ENCODE results near the gene LDLRAD4.

Gene LDLRAD4

DNA sequence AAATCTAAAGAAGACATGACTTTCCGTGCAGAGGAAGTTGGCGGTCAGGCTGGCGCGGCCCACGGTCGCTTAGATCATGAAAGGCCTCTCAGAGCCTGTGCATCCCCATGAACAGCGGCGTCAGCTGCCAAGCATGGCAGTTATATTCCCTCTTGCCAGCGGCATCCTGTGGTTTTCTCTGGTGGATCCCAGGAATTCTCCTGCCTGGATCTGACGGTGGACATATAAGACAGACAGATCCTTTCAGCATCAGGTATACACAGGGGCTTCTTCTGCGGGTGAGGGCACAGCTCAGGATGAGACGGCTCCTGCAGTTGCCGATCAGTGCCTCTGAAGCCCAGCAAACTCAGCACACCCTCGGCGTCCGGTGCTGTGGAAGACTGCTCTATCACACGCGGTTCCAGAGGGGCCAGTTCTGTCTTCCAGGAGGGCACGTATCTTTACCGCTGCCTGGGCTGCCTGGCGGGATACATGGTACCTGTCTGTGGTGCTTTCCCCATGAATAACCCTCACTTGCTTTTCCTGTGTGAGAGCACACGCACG is 157.8 kb downstream of the LDLRAD4 start:
- no peak for DNase-seq

DNA sequence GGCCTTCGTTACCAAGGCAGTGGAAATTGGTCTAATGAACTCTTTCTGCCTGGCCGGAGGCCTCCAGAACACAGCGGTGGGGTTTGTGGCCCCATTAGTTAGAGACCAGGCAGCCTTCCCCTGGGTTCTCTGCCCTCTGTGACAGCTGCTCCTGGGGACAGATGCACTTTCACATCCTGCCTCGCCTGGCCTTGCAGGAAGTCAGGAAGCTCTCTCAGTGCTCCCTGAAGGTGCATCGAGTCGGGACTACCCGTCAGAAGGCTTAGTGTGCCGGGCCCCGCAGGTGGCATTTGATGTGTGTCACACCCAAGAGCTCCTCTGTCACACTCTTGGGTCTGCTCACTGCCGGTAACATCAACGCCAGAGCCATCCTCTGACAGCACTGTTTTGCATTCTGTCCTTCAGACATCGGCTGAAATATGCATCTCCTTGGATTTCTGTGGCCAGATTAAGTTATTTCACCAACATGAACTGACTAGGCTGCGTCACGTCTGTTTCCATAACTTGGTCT is 158.3 kb downstream of the LDLRAD4 start:
- no peak for DNase-seq

DNA sequence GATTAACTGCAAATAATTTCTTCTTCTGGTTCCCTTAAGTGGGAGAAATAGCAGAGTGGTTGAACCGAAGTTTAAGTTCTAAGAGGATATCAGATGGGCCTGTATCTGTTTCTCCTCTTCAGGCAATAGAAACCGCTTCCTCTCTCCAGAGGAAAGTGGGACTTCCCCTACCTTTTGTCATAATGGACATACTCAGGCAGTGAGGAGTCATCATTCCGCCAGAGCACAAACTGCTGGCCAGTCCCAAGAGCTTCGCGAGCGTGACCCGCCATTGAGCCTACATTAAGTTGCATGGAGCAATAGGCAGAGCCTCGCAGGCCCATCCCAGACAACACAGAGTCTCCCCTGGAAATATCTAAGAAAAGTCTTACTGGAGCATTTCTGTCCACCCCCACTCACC is 158.9 kb downstream of the LDLRAD4 start:
- DNase-seq = no peak

DNA sequence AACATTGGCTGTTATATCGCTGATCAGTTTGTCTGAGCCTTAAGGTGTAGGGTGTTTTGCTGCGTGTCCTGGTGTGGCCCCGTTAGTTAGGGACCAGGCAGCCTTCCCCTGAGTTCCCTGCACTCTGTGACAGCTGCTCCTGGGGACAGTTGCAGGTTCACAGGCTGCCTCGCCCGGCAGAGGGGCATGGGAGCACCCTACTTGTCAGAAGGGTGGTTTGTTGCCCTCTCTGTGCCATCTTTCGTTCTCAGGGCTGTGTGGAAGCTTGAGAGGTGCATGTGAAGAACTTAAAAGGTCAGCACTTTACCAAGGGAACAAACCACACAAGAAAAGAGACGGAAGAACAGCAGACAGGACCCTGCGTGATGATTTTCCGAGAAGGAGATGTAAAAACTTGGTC is 159.6 kb downstream of the LDLRAD4 start:
- no peak for DNase-seq

DNA sequence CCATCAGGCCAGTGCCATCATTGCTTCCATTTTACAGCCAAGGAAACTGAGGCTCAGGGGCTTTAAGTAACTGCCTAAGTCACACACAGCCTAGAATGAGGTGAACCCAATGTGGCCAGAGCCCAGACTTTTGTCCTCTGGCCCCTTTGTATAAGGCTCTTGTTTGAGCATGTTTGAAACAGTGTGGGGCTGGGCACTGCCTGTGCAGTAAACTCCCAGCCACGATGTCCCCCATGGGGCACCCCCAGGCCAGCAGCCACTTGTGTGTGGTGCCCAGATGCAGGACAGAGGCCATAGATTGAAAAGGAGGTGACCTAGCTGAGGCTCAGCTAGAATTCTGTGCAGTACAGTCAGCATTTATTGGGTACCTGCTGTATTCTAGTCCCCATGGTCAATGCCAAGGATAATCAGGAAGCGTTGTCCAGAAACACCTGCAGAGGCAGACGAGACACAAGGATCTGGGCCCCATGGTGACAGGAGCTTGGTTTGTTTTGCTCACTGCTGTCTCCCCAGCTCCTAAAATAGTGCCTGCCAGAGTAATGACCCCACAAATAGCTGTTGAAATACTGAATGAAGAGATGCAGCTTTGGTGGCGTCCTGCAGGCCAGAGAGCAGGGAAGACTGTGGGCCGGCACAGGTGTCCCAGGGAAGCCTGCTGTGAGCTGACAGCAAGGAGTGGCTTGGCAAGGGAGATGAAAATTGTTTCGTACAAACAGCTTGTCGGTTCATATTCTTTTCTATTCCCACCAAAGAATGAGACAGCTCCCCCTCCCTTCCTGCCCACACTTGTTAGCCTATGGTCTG is 160.7 kb downstream of the LDLRAD4 start:
- DNase-seq = no peak

DNA sequence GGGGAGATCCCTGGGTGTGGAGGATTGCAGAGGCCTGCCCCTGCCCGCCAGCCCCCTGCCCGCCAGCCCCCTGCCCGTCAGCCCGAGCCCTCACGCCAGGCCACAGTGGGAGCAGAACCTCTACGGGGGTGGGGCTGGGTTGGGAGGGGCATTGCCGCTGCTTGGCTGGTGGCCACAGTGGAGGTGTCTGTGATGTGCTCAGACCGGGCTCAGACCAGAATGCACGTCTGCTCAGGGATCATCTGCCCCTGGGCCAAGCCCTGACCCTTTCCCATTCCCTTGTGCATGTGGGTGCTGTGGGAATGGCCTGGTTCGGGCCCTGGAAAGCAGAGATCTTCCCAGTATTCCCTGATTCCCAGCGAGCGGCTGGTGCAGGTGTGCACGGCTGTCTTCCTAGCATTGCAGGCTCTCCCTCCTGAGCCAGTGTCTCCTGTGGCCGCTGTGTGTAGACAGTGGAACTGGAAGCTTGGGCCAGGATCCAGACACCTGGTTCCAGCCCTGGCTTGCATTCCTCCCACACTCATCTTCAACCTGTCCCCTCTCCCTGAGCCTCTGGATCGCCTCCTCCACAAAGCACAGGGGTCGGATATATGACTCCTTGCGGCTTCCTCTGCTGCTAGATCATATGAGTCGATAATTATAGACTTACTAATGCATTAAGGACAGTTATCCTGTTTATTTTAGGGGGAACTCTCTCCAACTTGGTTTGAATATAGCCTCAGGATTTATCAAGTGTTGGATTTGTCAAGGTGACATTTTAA is 161.6 kb downstream of the LDLRAD4 start:
- DNase-seq = no peak

DNA sequence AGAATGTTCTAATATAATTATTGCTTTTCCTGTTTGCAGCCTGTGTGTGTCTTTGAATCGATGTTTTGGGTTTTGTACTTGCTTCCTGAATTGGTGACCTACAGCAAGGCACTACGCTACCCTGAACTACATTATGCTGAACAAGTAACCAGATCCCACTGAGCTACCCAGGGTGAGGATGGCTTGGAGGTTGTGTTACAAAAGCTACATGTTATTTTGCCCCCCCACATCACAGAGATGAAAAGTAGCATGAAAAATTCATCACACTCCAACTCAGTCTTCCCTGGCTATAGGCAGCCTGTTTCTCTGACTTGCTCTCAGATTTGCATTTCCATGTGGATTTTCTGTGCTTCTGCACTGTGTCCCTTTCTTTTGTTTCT is 162.1 kb downstream of the LDLRAD4 start:
- no peak for DNase-seq

DNA sequence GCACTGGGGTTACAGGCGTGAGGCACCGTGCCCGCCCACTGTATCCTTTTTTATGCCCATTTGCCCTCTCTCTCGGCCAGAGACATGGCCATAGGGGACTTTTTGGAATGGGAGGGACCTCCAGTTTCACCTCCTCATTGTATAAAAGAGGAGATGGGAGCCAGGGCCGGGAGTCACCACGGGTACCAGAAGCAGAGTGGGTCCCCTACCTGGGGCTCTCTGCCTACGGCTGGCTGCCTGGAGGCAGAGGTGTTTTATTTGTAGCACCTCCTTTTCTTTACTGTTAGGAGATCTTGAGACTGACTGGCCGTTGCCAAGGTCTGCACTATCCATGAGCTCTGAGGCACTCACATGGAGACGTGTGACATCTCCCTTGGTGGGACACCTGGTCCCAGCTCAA is 162.8 kb downstream of the LDLRAD4 start:
- no peak for DNase-seq

DNA sequence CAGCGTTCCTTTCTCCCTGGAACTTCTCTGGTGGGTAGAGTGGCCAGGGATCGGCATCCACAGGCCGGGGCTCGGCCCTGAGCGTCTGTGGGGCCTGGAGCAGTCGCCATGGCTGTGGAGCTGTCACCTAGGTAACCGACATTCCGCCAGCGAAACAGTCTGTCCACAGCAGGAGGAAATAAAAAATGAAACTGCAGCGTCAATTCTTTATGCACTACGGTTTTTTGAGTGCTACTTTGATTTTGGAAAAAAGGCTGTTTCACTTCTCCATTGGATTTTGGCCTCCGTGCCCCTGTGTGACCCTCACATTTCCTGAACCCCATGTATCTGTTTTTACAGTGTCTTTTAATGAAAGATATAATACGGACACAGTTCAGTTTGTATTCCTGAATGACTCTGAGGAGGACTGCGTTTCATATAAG is 163.4 kb downstream of the LDLRAD4 start:
- no peak for DNase-seq

DNA sequence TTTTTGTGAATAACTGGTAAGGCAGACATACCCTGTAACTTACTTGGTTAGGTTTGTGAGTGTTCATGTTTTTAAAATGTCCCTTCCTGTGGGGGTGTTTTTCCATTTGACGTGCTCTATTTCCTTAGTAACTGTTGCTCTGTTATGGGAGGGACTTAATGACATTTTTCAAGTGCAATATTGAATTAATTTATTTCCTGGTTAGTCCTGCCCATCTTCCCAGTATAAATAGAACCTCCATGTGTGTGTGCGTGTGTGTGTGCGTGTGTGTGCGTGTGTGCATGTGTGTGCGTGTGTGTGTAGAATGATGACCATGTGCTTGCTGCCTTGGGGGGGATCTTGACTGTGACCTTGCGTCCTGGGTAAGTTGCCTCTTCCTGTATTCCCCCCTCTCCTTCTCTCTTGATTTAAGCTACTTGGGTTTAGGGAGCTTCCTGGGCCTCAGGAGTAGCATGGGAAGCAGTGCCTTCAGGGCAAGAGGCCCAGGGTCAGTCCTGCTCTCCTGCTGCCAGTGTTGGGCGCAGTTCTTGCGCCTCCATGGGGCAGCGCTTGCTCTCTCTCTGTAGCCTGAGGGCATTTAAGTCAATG is 163.9 kb downstream of the LDLRAD4 start:
- no peak for DNase-seq

DNA sequence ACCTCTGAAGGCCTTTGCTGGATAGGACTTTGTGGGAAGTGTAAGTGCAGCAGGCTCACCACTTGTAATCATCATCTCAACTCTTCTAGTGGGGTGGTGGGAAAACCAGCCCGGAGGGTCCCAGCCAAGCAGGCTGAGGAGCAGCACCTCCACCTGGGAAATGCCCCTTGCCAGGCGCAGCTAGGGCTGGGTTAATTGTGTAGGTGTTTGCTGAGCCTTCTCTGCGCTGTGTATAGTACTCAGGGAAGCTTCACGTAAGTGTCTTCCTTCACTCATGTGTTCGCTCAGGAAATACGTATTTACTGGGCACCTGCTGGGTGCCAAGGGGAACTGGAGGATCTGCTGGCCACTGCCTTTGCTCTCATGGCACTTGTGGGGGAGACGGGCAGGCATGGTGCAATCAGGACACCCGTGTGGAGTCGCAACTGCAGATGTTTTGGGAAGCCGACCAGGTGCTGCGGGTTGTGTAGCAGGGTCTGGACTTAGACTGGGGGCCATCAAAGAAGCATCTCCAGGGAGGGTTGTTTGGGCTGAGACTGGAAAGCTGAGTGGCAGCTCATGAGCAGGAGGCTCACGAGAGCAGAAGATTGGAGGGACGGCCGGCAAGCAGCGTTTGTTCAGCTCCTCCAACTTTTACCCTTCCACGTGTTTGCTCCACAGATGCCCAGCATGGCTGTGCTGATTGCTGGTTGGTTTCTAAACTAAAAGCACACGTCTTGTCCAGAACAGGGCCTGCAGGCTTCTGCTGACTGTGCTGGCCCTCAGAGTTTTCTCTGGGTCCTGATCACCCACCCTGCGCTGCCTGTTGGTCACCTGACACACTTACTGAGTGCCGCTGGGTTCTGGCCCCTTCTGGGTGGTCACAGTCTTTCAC is 164.6 kb downstream of the LDLRAD4 start:
- DNase-seq = no peak

DNA sequence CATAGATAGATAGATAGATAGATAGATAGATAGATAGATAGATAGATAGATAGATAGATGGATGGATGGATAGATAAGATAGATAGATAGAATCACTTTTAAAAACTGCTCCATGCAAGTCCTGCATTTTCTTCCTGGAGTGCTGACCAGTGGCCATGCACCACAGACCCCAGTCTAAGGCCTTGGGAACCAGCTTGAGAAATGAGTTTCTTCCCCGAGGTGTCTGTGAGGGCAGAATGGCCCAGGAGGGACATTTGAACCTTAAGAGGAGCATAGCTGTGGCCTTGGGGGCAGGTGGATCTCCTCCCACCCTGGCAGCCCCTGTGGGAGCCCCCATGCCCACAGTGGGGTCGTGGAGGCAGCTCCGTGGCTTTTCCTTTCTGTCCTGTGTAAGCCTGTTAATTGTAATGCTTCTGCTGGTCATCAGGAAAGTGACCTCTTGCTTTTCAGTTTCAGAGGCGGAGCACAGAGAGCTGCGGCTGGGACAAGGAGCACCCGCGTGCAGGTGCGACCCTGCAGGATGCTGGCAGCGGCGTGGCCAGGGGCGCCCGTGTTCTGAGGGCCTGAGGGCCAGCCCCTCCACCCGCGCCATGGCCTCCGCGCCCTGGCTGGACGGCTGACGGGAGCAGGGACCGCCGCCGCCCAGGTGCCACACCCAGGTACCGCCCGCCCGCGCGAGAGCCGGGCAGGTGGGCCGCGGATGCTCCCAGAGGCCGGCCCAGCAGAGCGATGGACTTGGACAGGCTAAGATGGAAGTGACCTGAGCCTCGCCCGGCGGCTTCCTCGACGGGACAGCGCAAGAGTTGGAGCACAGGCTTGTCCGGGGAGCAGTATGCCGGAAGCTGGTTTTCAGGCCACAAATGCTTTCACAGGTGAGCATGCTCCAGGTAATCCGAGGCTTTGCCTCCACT is 168.6 kb downstream of the LDLRAD4 start:
- DNase-seq = no peak

DNA sequence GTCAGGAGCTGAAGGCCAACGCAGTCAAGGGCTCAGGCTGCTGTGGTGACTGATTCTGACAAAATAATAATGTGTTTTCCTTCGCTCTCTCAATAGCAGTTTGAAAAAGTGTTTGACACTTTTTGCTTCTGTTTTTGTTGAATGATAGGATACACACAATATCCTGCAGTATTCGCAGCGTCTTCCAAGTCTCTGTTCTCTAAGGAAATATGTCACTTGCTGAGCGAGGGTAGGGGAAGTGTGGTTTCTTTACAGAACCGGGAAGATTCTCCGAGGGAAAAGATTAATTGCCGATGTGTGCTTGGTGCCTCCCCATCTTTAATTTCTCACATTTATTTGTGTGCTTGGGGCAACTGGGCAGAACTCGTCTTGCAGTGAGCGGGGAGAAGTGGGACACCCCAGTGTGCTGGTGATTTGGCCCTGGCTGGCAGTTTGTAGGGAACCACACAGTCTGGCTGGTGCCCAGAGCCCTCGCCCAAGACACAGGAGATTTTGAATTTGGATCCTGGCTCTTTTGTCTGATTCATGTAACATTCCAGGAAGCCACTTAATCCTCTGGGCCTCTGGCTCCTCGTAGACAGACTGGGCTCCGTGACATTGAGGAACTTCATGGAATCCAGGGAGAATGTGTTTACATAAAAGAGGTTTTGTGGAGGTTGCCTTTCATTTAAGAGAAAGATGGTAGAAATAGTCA is 169.4 kb downstream of the LDLRAD4 start:
- no peak for DNase-seq

DNA sequence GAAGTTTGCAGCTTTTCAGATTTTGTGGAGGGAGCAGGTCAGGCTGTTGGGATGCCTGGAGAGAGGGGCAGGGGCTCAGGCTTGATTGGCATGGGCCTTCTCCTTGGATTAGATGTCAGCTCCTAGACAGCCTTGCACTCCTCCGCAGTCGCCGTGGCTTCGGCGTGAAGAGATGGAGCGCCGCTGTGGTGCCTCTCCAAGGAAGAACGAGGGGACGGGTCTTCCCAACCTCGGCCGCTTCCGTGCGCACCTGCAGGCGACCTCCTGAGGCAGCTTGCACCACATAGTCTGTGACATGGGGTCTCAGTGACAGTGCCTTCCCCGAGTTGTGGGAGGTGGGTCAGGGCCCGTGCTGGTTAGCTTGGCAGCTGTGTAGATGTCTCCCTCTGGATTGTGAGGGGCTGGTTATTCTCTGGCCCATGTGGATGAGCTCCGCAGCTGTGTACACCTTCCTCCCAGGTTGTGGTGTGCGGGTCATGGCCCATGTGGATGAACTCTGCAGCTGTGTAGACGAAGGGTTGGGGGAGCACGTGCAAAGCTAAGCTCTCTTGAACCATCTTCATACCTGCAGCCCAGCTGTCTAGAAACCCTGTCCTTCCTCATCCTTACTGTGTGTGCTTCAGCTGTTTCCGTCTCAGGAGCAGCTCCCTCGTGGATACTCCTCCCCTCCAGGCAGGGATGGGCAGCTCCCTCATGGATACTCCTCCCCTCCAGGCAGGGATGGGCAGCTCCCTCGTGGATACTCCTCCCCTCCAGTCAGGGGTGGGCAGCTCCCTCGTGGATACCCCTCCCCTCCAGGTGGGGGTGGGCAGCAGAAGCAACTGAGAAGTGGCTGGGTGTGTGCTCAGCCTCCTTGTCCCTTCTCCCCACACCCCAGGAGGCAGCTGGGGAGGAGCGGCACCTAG is 170.3 kb downstream of the LDLRAD4 start:
- no peak for DNase-seq

DNA sequence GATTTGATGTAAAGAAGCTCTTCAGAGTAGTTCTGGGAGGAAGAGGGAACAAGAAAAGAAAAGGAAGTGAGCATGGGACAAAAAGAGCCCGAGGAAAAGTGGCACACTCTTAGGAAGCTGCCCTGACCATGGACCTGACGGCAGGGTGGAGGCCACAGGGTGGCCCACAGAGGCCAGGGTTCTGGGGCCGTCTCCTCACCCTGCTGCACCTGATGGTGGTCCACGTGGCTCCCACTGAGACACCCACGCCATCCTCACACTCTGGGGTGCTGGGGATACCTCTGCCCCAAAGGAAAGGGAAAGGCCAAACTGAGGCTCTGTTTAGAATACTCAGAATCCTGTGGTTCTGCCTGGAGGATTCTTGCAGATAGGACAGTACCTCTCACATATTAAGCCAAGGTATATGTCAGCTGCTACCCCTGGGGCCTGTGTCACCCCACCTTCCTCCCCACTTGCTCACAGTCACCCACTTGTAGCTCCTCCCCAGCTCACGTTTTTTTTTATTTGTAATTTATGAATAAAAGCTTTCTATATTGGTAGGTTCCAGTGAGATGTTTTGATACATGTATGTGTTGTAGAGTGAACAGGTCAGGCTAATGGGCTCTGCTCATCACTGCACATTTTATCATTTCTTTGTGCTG is 171.1 kb downstream of the LDLRAD4 start:
- no peak for DNase-seq

DNA sequence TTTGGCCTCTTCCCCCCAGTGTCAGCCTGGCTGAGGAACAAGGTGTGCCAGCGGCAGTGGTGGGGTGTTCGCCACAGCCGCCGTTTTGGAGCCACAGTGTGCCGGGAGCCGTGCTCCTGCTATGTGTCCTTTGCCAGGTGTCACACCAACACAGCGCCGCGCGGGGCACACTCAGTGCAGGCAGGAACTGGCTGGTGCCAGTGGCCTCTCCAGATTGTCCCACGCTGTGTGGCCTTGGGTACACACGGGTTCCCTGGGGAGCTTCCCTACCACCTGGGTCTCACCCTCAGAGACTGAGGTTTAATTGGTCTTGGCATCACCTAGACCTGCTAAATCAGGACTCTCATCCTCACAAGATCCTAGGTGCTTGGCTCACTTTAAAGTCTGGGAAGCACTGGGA is 171.6 kb downstream of the LDLRAD4 start:
- DNase-seq = no peak

DNA sequence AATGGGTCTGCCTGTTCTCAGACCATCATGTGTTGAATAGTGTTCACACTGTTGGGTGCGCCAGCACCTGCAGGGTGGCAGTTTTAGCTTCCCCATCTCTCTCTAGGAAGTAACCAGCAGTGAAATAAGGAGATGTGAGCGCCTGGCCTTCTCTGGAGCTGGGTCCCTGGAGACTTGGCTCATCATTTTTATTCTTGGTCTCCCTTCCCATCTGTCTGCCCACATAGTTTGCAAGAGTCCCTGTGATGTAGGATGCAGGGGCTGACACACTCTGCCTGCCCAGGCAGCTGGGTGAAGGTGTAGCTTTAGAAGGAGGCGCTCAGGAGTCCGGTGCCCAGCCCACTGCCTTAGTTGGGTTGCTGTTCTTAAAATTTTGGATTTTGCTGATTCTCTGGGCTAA is 172.2 kb downstream of the LDLRAD4 start:
- DNase-seq = no peak

DNA sequence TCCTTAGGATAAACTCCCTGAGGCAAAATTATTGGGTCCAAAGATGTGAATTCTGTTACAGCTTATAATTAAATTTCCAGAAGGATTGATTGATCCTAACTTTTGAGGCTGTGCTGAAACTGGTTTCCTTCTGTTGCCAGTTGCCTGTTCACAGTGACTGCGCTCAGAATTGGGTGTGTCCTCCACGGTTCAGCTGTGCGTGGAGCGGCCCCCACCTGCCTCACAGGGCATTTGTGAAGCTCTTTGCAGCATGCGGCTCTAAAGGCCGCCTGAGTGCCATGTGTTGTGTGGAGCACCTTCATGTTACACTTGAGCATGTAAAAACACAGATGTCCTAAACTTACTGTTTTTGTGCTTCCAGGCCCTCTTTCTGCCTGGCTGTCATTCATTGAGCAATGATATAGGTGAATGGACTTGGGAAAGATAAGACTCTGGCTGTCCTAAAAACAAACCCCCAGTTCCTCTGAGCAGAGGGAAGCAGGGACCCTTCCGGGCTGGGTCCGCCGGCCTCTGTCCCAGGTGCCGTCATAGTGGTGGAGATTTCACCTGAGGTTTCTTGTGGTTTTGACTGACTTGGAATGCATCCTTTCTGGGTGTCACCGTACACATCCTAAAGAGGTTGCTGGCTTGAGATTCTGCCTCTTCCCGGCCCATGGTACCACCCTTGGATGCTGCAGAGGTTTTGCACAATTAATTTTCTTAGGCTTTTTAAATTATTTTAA is 173.6 kb downstream of the LDLRAD4 start:
- no peak for DNase-seq

All from T1000 (cell line).